IPS-18a (cell line): ENCODE data around the gene EML1.

ENCODE experiments used
- H3K27ac ChIP-seq: one replicate; pipeline ENCODE4 v1.5.1; 2013; ENCODE audit warnings: low read length
- H3K27me3 ChIP-seq: one replicate; pipeline ENCODE4 v1.6.1; 2013; ENCODE audit warnings: mild to moderate bottlenecking, low read length; ENCODE audit not compliant: control insufficient read depth, insufficient read depth
- H3K36me3 ChIP-seq: one replicate; pipeline ENCODE4 v1.6.1; 2013; ENCODE audit warnings: low read depth, low read length; ENCODE audit not compliant: control insufficient read depth
- H3K4me1 ChIP-seq: one replicate; pipeline ENCODE4 v1.6.1; 2013; ENCODE audit warnings: low read depth, low read length; ENCODE audit not compliant: control insufficient read depth
- H3K4me3 ChIP-seq: one replicate; pipeline ENCODE4 v1.5.1; 2013; ENCODE audit warnings: low read length
- H3K9ac ChIP-seq: one replicate; pipeline ENCODE4 v1.6.1; 2013; ENCODE audit warnings: mild to moderate bottlenecking, low read length, moderate library complexity
- H3K9me3 ChIP-seq: one replicate; pipeline ENCODE4 v1.6.1; 2013; ENCODE audit warnings: low read depth, low read length; ENCODE audit not compliant: control insufficient read depth

EML1 gene

DNA sequence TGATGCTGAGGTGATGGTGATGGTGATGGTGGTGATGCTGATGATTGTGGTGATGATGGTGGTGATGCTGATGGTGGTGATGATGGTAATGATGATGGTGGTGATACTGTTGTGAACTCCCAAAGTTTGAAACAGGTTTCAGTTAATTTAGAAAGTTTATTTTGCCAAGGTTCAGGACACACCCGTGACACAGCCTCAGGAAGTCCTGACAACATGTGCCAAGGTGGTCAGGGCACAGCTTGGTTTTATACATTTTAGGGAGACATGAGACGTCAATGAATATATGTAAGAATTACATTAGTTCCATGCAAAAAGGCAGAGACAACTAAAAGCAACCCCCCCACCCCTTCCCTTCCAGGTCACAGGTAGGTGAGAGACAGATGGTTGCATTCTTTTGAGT, 159.2 kb downstream of the EML1 start:
- no peak overlapping the region for H3K27ac ChIP-seq
- H3K36me3 ChIP-seq, result no peaks in the 10 kb centered on the region
- no peaks in the 10 kb centered on the region for H3K27me3 ChIP-seq
- no peaks in the 10 kb centered on the region for H3K9me3 ChIP-seq
- H3K9ac ChIP-seq, result no peak overlapping the region
- no peaks in the 10 kb centered on the region for H3K4me1 ChIP-seq
- no peak overlapping the region for H3K4me3 ChIP-seq

DNA sequence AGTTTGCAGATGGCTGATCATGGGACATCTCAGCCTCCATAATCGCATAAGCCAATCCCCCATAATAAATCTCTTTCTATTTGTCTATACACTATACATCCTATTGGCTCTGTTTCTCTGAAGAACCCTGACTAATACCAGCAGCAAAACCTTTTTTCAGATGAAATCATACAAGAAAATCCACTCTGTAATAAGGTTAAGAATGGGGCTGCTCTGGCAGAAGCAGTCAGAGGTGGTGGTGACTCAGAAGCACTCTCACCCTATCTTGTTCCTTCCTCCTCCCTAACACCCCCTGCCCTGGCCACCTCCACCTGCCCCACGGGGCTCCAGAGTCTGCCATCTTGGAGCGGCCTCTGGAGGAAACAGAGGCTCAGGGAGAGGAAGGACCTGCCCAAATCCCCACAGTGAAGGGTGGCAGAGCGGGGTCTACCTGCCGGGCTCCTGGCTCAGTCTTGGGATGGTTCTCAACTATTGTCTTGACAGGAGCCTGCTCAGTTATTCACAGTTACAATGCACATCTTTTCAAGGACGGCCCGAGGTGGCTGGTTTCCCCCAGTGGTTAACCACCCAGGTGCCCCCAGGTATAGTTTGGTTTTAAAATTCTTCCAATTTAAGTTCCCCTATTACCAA, 162.7 kb downstream of the EML1 start:
- no peaks in the 10 kb centered on the region for H3K27me3 ChIP-seq
- H3K4me1 ChIP-seq, result no peaks in the 10 kb centered on the region
- H3K9me3 ChIP-seq, result no peaks in the 10 kb centered on the region
- H3K36me3 ChIP-seq, result no peaks in the 10 kb centered on the region
- no peak overlapping the region for H3K4me3 ChIP-seq
- H3K9ac ChIP-seq, result no peak overlapping the region
- H3K27ac ChIP-seq, result no peak overlapping the region

DNA sequence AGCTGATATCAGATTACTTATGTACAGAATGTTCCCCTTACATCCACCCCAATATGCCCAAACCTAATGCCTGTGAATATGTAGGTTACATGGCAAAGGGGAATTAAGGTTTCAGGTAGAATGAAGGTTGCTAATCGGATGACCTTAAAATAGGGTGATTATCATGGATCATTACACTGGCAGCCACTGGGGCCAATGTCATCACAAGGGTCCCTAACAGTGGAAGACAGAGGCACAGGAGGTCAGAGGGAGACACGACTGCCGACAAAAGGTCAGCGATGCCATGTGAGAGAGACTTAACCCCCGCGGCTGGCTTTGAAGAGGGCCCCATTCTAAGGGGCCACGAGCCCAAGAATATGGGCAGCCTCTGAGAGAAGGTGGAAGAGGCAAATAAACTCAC, 165.2 kb downstream of the EML1 start:
- Histone ChIP-seq H3K4me1 (peaks cover 6% of the 10 kb centered on the region), H3K27me3 (no peaks in the 10 kb centered on the region), H3K36me3 (no peaks in the 10 kb centered on the region), H3K4me3 (no peak overlapping the region), H3K27ac (no peak overlapping the region), H3K9ac (no peak overlapping the region), H3K9me3 (no peaks in the 10 kb centered on the region)

DNA sequence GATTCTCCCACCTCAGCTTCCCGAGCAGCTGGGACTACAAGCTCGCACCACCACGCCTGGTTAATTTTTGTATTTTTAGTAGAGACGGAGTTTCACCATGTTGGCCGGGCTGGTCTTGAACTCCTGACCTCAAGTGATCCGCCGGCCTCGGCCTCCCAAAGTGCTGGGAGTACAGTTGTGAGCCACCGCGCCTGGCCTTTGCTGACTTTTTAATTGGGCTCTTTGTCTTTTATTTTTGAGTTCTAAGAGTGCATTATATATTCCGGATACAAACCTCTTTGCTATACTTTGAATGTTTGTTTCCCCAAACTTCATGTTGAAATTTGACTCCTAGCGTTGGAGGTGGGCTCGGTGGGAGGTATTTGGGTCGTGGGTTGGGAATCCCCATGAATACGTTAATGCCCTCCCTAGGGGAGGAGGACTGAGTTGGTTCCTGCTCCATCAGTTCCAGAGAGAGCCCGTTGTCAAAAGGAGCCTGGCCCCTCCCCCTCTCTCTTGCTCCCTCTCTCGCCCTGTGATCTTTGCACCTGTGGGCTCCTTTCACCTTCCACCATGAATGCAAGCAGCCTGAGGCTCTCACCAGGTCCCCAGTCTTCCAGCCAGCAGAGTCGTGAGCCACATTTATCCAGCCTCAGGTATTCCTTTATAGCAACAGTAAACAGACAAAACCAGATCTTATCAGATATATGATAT, 168.8 kb downstream of the EML1 start:
- Histone ChIP-seq H3K9ac (no peak overlapping the region), H3K27ac (no peak overlapping the region), H3K27me3 (no peaks in the 10 kb centered on the region), H3K4me1 (peaks cover 6% of the 10 kb centered on the region), H3K36me3 (no peaks in the 10 kb centered on the region), H3K4me3 (no peak overlapping the region), H3K9me3 (no peaks in the 10 kb centered on the region)

DNA sequence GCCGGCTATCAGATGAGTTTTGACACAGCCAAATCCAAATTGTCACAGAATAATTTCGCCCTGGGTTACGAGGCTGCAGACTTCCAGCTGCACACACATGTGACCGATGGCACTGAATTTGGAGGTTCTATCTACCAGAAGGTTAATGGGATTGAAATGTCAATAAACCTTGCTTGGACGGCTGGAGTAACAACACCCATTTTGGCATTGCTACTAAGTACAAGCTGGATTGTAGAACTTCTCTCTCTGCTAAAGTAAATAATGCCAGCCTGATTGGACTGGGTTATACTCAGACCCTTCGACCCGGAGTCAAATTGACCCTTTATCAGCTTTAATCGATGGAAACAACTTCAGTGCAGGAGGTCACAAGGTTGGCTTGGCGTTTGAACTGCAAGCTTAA, 171.8 kb downstream of the EML1 start:
- peaks cover 6% of the 10 kb centered on the region for H3K4me1 ChIP-seq
- no peaks in the 10 kb centered on the region for H3K36me3 ChIP-seq
- H3K4me3 ChIP-seq, result no peak overlapping the region
- no peak overlapping the region for H3K27ac ChIP-seq
- H3K9ac ChIP-seq, result no peak overlapping the region
- H3K27me3 ChIP-seq, result peaks cover 14% of the 10 kb centered on the region
- H3K9me3 ChIP-seq, result no peaks in the 10 kb centered on the region

DNA sequence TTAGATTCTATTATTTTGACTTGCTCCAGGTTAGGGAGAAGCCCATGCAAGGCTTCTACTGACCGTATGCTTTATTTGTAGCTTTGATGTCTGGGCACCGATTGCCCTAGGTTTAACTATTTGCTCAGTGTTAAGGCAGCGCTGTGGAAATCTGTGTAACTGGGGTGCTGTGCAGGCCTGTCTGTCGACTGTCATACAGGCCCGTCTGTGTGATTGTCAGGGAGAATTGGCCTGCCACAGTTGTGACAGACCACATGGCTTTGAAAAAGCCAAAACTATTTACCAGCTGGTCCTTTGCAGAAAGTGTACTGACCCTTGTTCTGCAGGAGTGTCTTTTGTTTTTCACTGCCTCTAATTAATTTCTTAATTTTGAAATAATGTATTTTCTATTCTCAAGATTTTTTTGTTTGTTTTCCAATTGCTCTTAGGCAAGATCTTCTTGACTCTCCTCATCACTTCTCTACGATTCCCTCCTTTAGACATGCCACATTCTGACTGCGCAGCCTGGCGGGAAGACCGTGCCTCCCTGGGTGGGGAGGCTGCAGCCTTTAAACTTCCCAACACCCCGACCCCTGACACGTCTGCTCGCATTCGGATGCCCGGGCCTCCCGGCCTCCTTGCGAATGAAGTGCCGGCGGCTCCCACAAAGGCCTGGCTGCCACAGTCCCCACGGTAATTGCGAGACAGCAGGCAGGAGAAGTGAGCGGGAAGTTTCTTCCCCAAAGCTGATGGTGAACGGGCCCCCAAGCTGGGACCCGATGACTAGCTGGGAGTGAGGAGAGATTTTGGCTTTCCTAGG, 173.0 kb downstream of the EML1 start:
- peaks cover 6% of the 10 kb centered on the region for H3K4me1 ChIP-seq
- H3K9ac ChIP-seq, result no peak overlapping the region
- no peak overlapping the region for H3K27ac ChIP-seq
- H3K36me3 ChIP-seq, result no peaks in the 10 kb centered on the region
- peaks cover 24% of the 10 kb centered on the region for H3K27me3 ChIP-seq
- no peak overlapping the region for H3K4me3 ChIP-seq
- no peaks in the 10 kb centered on the region for H3K9me3 ChIP-seq

DNA sequence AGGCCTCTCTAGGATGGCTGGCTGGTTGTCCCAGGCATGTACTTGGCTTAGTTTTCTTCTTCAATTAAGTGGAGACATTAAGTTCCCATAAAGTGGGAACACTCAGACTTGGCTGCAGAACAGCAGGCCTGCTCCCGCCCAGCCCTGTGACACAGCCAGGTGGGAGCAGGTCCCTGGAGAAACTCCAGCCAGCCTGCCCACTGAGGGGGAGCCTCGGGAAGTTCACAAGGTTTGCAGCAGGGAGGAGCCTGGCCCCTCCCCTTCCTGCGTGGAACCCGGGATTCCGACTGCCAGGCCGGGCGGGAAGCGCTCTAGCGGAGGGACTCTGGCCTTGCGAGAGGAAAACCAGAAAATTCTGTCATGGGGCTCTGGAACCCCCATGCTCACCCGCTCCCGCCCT, 173.7 kb downstream of the EML1 start:
- Histone ChIP-seq H3K4me3 (no peak overlapping the region), H3K27ac (no peak overlapping the region), H3K27me3 (peaks cover 24% of the 10 kb centered on the region), H3K9ac (no peak overlapping the region), H3K36me3 (no peaks in the 10 kb centered on the region), H3K9me3 (no peaks in the 10 kb centered on the region), H3K4me1 (peaks cover 6% of the 10 kb centered on the region)

DNA sequence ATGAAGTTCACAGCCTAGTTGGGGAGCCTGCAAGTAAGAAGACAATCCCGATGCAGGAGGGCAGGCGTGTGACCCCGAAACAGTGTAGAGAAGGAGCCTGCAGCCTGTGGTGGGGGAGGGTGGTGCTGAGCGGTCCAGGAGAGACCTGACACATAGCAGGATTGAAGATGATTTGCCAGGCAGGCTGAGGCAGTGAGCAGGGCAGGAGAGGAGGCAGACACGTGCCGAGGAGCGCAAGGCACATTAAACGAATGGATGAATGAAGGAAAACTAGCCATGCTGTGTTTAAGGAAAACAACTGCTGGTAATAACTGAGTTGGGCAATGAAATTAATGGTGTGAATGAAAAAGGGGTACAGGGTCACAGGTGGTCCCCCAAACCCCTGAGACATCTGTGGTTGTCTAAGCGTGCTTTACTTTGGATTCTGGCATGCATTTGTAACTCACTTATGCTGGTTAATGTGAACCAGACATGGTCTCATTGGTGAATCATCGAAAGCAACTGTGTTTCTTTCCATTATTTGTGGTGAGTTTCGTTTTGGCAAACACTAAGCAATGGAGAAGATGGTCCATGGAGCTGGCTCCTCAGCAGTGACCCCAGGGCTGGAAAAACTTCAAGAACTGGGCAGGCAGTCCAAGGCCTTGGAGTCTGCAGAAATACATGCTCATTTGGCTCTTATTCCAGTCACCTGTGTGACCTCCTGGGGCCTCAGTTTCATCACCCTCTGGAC, 175.1 kb downstream of the EML1 start:
- Histone ChIP-seq H3K9ac (no peak overlapping the region), H3K4me3 (no peak overlapping the region), H3K36me3 (no peaks in the 10 kb centered on the region), H3K4me1 (peaks cover 7% of the 10 kb centered on the region), H3K9me3 (no peaks in the 10 kb centered on the region), H3K27me3 (peaks cover 35% of the 10 kb centered on the region), H3K27ac (no peak overlapping the region)

DNA sequence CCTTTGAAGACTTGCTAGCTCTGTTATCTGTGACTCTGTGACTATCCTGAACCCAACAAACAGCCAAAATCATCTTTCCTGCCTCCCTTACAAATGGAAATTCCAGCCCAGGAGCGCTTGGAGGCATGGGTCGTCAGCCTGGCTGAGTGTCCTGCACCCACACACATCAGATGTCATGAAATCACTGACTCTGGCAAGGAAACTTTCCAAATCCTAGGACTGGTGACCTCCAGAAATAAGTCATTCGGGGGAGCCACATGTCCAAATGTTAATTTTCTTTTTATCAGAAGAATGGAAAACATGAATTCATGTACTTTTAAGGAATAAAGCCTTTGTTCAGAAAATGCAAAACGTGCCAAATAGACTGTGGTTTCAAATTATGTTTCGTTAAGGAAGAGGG, 175.7 kb downstream of the EML1 start:
- no peaks in the 10 kb centered on the region for H3K9me3 ChIP-seq
- H3K4me1 ChIP-seq, result peaks cover 7% of the 10 kb centered on the region
- H3K4me3 ChIP-seq, result no peak overlapping the region
- peaks cover 36% of the 10 kb centered on the region for H3K27me3 ChIP-seq
- H3K36me3 ChIP-seq, result no peaks in the 10 kb centered on the region
- no peak overlapping the region for H3K9ac ChIP-seq
- H3K27ac ChIP-seq, result no peak overlapping the region

DNA sequence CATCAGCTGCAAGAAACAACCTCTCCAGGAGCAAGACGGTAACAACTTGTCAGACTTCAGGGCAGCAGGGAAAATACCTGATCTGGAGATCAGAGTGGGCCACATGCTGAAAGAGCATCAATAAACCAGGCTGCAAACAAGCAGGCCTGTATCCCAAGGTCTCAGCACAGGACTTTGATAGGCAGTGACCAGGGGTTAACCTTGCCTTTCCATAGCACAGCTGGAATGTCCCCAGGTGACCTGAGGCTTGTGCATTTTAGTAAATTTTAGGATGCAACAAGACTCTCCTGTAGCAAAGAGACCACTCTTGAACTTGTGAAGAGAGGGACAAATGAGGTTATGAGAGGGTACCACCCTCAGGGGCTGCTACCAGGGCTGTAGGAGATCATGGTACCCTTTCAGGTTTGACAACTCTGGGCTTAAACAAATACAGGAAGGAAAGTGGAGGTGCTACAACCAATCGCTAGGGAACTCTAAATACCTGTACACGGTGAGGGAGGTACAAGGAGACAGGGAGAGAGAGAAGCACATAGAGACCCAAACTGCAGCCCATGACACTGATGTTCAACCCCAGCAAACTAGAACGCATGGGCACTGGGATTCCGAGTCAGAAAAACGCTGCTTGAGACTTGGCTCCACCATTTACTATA, 176.6 kb downstream of the EML1 start:
- no peaks in the 10 kb centered on the region for H3K36me3 ChIP-seq
- H3K27me3 ChIP-seq, result peaks cover 36% of the 10 kb centered on the region
- peaks cover 7% of the 10 kb centered on the region for H3K4me1 ChIP-seq
- no peaks in the 10 kb centered on the region for H3K9me3 ChIP-seq
- H3K9ac ChIP-seq, result no peak overlapping the region
- H3K27ac ChIP-seq, result no peak overlapping the region
- H3K4me3 ChIP-seq, result no peak overlapping the region
